Left cardiac atrium (tissue), 4 donors: ENCODE measurements around the gene ARMC5. TPM values are rescaled to one million over a fixed set of nuclear protein-coding genes. Genes with fewer than 3 reads are reported as not detected.
A peak's percentile ranks its signal among the peaks of the same experiment; 100 is the strongest.
"Not testable (repeated sequence)": the region's sequence is repeated elsewhere in the genome, so short reads cannot be mapped to it uniquely, and the experiment has no call there.

Experiments used
- ATAC-seq, 2 donors: fragments of 200-7000 bp; cut with Tn5 transposase; one replicate each; pipeline ENCODE4 v1.9.1; 2020; ENCODE audit warnings: mild to moderate bottlenecking in 2 of 2, moderate library complexity in 2 of 2
- DNase-seq: peaks from one replicate; pipeline ENCODE4 v3.0.0-alpha.2; 2020
- intact Hi-C, 2 donors: fragments of 100-400 bp; cut with DNase I; formaldehyde crosslinking; loops; one replicate each; pipeline versions ENCODE4 v1.14.1 to v1.15.1; 2022 to 2023
- long read RNA-seq: library from polyadenylated mRNA; unstranded; transcript quantifications from one replicate; pipeline ENCODE4 v2.0.0, GENCODE V29; 2021
- total RNA-seq, 2 donors: library from RNA; stranded (reverse); fragmentation: NEBNext Ultra II Directional; extraction: Animal tissue kit (Norgen Biotek cat#: 25700); gene quantifications; one replicate each; pipeline ENCODE4 v1.2.1, GENCODE V29; 2021
- donor health status: DM: no; HTN: yes; CAD: no.
- donor health status: DM: no; HTN: yes; CAD: no; lungs with severe emphysema.
- donor health status: DM: yes; HTN: yes; CAD: no.
- donor health status: Dilated cardiomyopathy.

ARMC5 gene, protein sequence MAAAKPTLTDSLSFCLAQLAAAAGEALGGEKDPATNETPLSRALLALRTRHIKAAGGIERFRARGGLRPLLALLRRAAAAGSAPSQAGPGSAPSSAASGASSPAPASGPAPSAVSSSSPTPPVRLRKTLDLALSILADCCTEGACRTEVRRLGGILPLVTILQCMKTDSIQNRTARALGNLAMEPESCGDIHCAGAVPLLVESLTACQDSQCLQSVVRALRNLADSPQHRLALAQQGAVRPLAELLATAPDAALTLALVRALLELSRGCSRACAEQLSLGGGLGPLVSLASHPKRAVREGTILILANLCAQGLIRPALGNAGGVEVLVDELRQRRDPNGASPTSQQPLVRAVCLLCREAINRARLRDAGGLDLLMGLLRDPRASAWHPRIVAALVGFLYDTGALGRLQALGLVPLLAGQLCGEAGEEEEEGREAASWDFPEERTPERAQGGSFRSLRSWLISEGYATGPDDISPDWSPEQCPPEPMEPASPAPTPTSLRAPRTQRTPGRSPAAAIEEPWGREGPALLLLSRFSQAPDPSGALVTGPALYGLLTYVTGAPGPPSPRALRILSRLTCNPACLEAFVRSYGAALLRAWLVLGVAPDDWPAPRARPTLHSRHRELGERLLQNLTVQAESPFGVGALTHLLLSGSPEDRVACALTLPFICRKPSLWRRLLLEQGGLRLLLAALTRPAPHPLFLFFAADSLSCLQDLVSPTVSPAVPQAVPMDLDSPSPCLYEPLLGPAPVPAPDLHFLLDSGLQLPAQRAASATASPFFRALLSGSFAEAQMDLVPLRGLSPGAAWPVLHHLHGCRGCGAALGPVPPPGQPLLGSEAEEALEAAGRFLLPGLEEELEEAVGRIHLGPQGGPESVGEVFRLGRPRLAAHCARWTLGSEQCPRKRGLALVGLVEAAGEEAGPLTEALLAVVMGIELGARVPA
- 1 to 10 TPM; 7.0 to 8.9 TPM for total RNA-seq
- long read RNA-seq, partial matches to known transcripts = 0 of 6 reads
- long read RNA-seq, other reads (novel, unspliced or antisense) = 1 of 6 reads

DNA sequence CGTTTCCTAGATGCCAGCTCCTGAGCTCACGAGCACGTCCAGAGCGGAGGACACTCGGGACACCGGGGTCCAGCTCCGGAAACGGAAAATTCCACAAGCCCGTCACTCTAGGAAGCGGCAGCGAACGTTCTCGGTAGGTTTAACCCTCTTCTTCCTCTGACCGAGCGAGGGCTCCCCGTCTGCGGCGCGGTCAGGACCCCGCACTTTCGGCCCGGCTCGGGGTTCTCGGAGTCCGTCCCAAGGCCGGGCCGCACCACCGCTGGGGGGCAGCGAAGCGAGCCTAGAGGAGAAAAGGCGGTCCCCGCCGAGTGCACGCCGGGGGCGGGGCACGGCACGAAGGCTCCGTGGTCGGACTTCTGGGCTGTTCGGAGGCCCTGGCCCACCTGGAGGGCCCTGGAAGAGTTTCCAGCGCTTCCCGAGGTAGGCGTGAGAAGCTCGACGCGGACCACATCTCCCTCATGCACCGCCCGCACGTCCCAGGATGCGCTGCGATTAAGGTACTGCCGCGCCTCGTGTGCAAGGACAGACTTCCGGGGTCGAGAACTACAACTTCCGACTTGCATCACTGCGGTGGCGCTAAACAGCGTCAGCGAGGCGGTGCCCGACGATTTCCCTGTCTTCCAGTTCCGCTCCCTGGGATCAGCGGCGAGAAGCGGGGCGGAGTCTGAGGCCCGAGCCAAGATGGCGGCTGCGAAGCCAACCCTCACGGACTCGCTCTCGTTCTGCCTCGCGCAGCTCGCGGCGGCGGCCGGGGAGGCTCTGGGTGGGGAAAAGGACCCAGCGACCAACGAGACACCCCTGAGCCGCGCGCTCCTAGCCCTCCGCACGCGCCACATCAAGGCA, at the start of gene ARMC5:
Gene ARMC5, plus strand, starts transcription at position 658 of the 843 bp plus-strand sequence. Its CDS starts 24 bp downstream, at position 682.
- DNase-seq (peak; percentile 98), ATAC-seq (peak; percentile 91)
- intact Hi-C loops = loop anchor here in 1 of 2 donors (10.0 kb wide), 1 partner anchor 406 kb away; no protein-coding TSS in a partner anchor

DNA sequence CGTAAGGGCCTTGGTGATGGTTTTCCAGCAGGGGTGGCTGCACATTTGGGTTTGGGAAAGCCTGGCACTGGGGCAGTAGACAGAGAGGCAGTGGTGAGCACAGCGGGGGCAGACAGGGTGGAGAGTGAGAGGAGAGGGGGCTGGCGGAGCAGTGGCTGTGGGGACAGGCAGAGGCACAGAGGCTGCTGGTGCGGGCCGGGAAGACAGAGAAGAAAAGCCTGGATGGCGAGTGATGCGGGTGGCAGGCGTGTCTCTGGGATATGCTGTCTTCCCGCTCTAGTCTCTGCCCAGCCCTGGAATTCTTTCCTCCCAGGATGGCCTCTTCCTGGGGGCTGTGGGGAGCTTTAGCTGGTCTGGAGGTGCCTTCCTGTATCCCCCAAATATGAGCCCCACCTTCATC, 49.2 kb upstream of the ARMC5 start:
- intact Hi-C loops = no loop called here
- ATAC-seq (no peak), DNase-seq (no peak)

DNA sequence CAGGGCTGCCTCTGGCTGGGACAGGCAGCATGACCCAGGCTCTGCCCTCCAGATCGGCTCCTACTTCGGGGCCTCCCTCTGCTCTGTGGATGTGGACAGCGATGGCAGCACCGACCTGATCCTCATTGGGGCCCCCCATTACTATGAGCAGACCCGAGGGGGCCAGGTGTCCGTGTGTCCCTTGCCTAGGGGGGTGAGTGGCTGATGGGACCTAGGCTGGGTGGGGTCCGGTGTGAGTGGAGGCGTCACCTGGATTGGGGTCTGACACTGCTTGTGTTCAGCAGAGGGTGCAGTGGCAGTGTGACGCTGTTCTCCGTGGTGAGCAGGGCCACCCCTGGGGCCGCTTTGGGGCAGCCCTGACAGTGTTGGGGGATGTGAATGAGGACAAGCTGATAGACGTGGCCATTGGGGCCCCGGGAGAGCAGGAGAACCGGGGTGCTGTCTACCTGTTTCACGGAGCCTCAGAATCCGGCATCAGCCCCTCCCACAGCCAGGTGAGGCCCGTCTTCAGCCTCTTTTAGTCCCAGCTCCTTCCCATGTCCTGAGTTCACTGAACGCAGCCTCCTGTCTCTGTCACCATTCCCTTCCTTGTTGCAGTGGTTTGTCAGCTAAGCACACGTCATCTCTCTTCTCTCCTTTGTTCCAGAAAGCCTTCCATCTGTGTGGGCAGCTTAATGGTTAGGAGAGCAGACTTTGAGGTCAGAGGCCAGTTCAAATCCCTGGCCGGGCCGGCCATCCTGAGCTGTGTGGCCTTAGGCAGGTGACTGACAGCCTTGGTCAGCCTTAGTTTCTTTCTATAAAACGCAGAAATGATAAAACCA, 48.1 kb upstream of the ARMC5 start:
- no peak for DNase-seq
- ATAC-seq = no peak
- intact Hi-C loops = no loop called here

DNA sequence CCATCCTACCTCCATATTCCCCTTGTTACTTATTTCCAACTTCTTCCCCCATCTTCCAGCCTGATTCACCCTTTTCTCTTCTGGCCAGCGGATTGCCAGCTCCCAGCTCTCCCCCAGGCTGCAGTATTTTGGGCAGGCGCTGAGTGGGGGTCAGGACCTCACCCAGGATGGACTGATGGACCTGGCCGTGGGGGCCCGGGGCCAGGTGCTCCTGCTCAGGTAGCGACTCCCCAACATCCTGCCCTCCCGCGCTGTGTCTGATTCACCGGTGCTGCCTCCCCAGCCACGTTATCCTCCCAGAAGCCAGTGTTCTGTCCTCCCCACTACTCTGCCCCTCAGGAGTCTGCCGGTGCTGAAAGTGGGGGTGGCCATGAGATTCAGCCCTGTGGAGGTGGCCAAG, 46.6 kb upstream of the ARMC5 start:
- ATAC-seq = no peak
- intact Hi-C loops = no loop called here
- no peak for DNase-seq

DNA sequence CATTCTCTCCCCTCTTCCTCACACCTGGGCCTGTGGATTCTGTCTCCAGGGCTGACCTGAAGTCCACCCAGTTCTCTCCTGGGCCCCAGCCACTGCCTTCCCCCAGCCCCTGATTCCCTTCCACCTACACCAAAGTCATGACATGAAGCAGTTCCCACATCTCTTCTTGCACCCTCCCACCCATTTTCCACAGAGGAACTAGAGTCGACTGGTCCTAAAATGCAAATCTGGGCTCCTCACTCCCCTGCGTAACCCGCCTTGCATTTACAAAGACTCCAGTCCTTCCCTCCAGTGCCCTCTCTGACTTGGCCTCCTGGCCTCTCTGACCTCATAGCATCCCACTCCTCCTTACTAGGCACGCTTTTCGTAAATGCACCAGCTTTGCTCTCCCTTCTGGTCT, 45.9 kb upstream of the ARMC5 start:
- no peak for DNase-seq
- intact Hi-C loops = no loop called here
- no peak for ATAC-seq

DNA sequence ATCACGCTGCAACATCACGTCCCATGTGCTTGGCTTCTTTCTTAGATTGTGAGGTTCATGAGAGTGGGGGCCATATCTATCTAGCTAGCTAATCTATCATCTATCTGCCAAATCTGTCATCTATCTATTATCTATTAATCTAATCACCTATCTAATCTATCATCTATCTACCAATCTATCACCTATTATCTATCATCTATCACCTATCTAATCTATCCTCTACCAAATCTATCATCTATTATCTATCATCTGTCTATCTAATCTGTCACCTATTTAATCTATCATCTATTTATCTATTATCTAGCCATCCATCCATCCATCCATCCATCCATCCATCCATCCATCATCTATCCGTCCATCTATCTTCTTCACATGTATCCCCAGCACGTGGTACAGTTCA, 45.4 kb upstream of the ARMC5 start:
- ATAC-seq (no peak), DNase-seq (no peak)
- intact Hi-C loops = no loop called here

DNA sequence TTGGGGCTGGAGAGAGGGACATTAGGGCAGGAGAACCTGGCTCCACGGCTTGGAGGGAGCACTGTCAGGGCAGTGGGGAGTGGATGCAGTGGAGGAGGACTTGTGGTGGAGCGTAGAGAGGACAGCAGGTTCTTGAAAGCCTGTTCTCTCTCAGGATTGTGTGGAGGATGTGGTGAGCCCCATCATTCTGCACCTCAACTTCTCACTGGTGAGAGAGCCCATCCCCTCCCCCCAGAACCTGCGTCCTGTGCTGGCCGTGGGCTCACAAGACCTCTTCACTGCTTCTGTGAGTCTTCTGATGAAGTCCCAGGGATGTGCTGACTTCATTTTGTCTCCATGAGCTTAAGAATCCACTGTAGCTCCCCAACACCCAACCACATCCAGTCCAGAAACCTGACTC, 44.6 kb upstream of the ARMC5 start:
- intact Hi-C loops = no loop called here
- no peak for ATAC-seq
- no peak for DNase-seq

DNA sequence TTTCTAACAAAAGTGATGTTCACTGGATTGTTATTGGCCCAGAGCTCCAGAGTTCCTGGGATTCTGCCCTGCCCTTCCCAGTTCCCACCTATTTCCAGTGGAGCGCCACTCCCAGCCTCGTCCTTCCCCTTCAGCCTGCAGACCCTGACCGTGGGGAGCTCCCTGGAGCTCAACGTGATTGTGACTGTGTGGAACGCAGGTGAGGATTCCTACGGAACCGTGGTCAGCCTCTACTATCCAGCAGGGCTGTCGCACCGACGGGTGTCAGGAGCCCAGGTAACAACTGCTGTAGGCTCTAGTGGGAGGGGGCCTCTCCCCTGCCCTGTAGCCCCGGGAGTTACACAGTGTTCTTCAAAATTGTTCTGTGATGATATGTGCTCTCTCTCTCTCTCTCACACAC, 42.9 kb upstream of the ARMC5 start:
- DNase-seq = no peak
- intact Hi-C loops = no loop called here
- no peak for ATAC-seq

DNA sequence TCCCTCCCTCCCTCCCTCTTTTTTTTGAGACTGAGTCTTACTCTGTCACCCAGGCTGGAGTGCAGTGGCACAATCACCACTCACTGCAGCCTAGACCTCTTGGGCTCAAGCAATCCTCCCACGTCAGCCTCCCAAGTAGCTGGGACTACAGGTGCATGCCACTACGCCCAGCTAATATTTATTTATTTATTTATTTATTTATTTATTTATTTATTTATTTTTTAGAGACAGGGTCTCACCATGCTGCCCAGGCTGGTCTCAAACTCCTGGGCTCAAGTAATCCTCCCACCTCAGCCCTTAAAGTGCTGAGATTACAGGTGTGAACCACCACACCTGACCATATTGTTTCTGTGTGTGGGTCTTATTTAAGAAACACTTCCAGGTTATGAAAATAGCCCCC, 42.3 kb upstream of the ARMC5 start:
- DNase-seq, intact Hi-C loops, ATAC-seq: not testable (repeated sequence)

DNA sequence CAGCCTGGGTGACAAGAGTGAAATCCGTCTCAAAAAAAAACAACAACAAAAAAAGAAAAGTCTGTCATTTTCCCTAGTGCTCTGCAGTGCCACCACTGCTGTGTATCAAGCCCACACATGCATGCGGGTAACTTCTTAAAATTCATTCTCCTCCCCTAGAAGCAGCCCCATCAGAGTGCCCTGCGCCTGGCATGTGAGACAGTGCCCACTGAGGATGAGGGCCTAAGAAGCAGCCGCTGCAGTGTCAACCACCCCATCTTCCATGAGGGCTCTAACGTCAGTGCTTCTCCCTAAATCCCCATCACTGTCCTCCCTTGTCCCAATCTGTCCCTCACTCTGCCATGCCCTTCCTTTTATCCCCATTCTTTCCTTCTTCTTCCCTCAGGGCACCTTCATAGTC, 41.4 kb upstream of the ARMC5 start:
- no peak for DNase-seq
- intact Hi-C loops = no loop called here
- no peak for ATAC-seq

DNA sequence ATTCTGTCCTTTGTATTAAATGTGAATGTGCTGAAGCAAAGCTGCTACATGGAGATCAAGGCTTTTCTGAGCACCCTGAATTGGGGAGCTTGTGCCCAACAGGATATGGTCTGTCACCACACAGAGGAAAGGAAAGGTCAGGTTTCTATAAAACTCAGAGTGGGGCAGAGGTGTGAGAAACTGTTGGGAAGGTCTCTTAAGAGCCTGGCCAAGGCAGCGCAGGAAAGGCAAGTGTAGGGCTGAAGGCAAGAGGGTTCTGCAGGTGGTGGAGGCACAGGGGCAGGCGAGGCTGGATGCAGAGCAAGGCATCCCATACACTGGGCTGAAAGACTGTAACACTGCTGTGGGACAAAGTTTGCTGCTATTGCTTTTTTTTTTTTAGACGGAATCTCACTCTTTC, 39.3 kb upstream of the ARMC5 start:
- no peak for ATAC-seq
- DNase-seq = no peak
- intact Hi-C loops = no loop called here

DNA sequence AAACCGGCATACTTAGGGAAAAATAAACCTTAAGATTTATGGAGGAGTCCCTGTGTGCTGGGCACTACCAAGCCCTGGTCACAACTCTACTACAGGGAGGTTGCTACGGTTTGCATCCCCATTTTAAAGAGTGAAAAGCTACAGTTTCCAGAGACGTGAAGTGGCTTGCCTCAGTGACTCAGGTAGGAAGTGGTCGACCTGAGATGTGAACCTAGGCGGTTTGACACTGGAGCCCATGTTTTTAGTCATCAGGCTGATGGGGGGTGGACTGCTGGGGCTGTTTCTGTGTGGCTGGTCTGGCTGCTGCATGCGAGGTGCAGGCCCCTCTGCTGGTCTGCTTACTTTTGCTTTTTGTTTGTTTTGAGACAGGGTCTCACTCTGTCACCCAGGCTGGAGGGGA, 37.7 kb upstream of the ARMC5 start:
- intact Hi-C loops = no loop called here
- ATAC-seq (peak in 1 of 2 donors; percentile 19), DNase-seq (no peak)

DNA sequence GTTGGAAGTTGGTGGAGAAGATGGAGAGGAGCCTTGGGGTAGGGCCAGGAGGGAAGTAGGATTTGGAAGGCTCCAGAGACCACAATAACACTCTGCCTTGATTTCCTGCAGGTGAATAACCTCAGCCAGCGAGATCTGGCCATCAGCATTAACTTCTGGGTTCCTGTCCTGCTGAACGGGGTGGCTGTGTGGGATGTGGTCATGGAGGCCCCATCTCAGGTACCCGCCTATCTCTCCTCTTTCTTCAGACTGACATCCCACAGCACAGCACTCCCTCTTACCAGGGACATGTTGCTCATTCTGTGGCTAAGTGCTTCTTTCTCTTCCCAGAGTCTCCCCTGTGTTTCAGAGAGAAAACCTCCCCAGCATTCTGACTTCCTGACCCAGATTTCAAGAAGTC, 36.1 kb upstream of the ARMC5 start:
- ATAC-seq = no peak
- no peak for DNase-seq
- intact Hi-C loops = no loop called here

DNA sequence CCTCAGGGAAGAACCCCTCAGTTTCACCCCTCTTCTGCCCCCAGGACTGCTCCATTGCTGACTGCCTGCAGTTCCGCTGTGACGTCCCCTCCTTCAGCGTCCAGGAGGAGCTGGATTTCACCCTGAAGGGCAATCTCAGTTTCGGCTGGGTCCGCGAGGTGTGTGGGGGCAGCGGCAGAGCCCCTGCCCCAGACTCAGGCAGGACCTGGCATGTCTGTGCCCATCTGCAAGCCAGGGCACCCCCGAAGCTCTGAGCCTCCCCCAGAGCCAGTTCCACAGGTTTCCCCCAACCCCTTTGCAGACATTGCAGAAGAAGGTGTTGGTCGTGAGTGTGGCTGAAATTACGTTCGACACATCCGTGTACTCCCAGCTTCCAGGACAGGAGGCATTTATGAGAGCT, 35.5 kb upstream of the ARMC5 start:
- DNase-seq = no peak
- no peak for ATAC-seq
- intact Hi-C loops = no loop called here

DNA sequence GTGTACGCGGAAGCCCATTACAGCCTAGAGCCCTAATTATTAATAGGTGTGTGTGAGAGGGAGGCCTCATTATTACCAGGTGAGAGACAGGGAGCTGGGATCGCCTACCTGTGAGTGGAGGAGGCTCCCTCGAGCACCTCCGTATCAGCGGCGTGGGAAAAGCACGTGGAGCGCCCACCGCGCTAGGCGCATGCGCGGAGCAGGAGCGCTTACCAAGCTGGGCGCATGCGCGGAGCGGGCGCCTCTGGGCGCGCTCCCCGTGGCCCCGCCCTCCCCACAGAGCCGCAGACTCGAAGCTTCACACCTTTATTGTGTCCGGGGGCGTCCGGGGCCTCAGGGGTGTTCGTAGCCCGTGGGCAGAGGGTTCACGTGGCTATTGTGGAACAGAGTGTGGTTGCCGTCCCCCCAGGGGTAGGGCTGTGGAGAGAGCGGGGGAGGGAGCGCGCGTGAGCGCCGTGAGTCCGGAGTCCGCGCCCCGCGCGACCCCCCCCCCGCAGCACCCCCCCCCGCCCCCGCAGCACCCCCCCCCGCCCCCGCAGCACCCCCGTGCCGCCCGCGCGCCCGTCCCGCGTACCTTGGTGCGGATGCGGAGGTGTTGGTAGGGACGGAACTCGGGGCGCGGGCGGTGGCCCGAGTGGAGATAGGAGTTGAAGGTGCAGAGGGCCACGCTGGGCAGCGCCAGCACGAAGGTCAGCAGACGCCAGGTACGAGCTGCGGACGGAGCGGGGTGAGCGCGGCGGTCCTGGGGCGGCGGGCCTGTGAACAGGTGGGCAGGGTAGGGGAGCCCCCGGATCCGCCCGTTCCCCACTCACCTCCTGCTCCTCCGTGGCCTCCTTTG, 31.6 kb upstream of the ARMC5 start:
- DNase-seq (peak; percentile 69), ATAC-seq (peak; percentile 52 to 65)
- intact Hi-C loops = no loop called here

DNA sequence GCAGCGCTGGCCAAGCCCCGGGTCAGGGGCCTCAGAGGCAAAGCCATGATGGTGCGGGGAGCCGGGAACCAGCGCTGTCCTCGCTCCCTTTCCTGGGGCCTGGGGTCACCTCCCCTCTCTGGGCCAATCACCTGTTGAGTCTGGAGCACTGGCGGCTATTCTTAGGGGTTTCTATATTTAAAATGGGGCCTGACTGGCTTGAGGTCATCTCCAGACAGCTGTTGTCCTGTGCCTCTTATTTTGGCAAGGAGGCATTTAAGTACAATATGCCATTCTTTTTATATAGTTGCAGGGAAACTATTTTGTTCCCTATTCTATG, 31.1 kb upstream of the ARMC5 start, which contains the start of gene COX6A2:
Gene COX6A2, minus strand, starts transcription at position 82 of the 319 bp plus-strand sequence. Its CDS starts 35 bp downstream, at position 47.
- ATAC-seq = peak; percentile 69 to 86
- DNase-seq = peak; percentile 59
- intact Hi-C loops = no loop called here

DNA sequence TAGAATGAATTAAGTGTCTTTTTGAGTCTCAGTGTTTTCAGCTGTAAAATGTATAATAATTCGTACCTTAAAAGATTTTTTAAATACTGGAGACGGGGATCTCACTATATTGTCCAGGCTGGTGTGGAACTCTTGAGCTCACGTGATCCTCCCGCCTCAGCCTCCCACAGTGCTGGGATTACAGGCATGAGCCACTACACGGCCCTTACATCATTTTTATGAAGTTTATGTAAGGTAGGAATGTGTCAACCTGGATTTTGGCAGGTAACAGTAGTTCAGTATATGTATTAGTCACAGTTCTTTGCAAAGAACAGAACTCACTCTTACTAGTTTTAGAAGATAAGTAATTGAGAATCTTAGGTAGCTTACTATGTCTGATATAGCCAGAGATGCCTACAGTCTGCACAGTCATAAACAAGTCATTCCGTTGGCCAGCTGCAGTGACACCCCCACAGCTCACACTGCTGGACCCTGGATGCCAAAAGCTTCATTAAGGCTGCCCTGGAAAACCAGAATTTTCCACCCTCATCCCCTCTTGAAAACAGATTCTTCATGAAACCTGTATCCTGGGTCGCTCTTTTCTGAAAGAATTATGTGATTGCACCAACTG, 30.6 kb upstream of the ARMC5 start:
- no peak for ATAC-seq
- DNase-seq = no peak
- intact Hi-C loops = no loop called here
